ENCODE measurements around the gene NADSYN1.
"Not testable (repeated sequence)": the region's sequence is repeated elsewhere in the genome, so short reads cannot be mapped to it uniquely, and the experiment has no call there.

The NADSYN1 gene

DNA sequence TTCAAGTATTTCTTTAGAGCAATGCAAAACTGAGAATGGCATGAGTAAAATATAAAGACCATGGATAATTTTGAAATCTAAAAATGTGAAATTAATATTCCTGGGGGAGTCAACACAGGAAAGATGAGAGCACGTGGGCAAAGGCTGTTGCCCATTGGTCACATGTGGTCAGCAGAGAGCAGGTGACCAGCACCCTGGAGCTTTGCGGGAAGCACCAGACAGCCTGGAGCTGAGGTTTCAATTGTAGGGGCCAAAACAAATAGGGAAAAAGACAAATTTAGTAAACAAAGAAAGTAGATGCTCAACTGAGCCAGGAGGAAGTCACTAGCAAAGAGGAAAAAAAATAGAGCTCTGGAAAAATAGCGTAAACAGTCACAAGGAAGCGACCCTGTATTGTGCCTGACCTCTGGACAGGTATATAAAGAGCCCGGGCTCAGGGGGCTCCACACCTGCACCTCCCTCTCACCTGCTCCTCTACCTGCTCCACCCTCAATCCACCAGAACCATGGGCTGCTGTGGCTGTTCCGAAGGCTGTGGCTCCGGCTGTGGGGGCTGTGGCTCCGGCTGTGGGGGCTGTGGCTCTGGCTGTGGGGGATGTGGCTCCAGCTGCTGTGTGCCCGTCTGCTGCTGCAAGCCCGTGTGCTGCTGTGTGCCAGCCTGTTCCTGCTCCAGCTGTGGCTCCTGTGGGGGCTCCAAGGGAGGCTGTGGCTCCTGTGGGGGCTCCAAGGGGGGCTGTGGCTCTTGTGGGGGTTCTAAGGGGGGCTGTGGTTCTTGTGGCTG lies 74.0 kb downstream of the NADSYN1 start, which contains the start of gene KRTAP5-7:
Gene KRTAP5-7 (plus strand): TSS at position 472 of the 780 bp plus-strand sequence. CDS start 34 bp downstream, at position 506.
- not testable (repeated sequence) for DNase-seq (ENCODE audit: low spot score)

DNA sequence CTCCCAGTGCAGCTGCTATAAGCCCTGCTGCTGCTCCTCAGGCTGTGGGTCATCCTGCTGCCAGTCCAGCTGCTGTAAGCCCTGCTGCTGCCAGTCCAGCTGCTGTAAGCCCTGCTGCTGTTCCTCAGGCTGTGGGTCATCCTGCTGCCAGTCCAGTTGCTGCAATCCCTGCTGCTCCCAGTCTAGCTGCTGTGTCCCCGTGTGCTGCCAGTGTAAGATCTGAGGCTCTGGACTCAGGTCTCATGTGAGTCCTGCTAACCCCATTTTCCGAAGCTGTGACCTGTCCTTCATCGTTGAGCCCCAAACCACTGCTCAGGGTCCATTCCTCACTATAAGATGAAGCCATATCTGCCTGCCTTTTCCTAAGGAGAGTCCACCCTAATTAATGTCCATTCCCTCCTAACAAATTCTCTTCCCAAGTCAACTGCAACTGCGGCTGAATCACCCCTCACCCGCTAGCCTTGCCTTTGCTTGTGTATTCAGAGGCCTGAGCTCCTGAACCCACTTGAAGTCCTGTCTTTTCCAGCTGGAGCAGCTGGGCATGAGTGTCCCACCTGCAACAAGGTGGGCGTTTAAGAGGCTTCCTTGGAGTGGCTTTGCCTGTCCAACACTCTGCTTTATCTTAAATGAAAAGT lies 74.7 kb downstream of the NADSYN1 start:
- no peak for DNase-seq (ENCODE audit: low spot score)

GRCh38 chr11:71530602-71531001 lies 77.6 kb downstream of the NADSYN1 start:
- no peak for DNase-seq (ENCODE audit: low spot score)

GRCh38 chr11:71532036-71532610 lies 79.1 kb downstream of the NADSYN1 start:
- no peak for DNase-seq (ENCODE audit: low spot score)

DNA sequence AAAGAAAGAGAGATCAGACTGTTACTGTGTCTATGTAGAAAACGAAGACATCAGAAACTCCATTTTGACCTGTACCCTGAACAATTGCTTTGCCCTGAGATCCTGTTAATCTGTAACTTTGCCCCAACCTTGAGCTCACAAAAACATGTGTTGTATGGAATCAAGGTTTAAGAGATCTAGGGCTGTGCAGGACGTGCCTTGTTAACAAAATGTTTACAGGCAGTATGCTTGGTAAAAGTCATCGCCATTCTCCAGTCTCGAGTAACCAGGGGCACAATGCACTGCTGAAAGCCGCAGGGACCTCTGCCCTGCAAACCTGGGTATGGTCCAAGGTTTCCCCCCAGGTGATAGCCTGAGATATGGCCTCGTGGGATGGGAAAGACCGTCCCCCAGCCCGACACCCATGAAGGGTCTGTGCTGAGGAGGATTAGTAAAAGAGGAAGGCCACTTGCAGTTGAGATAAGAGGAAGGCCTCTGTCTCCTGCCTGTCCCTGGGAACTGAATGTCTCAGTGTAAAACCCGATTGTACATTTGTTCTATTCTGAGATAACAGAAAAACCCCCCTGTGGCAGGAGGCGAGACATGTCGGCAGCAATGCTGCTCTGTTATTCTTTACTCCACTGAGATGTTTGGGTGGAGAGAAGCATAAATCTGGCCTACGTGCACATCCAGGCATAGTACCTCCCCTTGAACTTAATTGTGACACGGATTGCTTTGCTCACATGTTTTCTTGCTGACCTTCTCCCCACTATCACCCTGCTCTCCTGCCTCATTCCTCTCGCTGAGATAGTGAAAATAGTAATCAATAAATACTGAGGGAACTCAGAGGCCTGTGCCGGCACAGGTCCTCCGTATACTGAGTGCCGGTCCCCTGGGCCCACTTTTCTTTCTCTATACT lies 82.0 kb downstream of the NADSYN1 start:
- DNase-seq (ENCODE audit: low spot score): not testable (repeated sequence)

DNA sequence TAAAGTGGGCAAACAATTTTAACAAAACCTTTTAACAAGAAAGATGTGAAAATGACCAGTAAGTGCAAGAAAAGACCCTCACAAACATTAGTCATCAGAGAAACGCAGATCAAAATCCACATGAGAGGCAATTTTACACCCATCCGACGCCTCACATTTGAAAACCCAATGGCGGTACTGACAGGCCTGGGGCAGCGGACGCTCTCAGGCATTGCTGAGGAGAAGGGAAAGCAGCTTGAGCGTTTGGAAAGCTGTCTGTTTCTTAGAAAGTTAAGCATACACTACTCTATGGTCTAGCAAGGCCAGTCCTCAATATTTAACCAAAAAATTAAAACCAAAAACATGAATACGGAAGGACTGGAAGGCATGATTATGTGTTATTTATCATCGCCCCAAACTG lies 82.8 kb downstream of the NADSYN1 start:
- no peak for DNase-seq (ENCODE audit: low spot score)

DNA sequence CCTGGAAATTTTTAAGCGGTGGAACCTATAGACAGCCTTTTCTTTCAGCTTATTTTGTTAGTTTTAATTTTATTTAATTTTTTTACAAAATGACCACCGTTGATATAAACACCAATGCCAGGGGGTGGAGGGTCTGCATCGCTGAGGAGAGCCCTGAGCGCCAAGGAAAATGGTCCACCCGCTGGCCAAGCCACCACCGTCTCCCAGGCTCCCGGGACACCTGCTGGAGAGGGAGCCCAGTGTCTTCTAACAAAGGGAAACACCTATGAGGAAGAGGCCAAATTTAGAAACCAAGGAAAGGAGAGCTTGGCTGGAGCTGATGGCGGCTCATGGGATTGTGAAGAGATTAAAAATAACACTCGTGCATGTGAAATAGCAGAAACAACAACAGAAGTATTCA lies 84.5 kb downstream of the NADSYN1 start:
- no peak for DNase-seq (ENCODE audit: low spot score)

DNA sequence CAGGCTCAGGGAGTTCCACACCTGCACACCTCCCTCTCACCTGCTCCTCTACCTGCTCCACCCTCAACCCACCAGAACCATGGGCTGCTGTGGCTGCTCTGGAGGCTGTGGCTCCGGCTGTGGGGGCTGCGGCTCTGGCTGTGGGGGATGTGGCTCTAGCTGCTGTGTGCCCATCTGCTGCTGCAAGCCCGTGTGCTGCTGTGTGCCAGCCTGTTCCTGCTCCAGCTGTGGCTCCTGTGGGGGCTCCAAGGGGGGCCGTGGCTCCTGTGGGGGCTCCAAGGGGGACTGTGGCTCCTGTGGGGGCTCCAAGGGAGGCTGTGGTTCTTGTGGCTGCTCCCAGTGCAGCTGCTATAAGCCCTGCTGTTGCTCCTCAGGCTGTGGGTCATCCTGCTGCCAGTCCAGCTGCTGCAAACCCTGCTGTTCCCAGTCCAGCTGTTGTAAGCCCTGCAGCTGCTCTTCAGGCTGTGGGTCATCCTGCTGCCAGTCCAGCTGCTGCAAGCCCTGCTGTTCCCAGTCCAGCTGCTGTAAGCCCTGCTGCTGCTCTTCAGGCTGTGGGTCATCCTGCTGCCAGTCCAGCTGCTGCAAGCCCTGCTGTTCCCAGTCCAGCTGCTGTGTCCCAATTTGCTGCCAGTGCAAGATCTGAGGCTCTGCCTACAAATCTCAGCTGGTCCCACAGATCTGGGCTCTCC lies 85.1 kb downstream of the NADSYN1 start, which contains the start of gene KRTAP5-8:
Gene KRTAP5-8 (plus strand): TSS at position 49 of the 689 bp plus-strand sequence. CDS start 31 bp downstream, at position 80.
- not testable (repeated sequence) for DNase-seq (ENCODE audit: low spot score)

DNA sequence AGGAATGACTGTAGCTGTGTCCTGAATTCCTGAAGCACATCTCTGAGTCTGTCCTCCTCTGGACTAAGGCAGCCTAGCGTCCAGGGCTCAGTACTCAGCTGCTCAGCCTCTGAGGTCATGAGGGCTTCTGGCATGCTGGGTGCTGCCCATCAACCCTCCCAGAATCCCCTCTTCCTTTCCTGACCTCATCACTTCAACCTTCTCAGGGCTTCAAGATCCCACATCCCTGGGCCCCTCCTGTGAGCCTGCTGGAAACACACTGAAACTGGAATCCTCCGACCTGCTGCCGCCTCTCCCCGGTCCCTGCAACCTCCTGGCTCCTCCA lies 85.6 kb downstream of the NADSYN1 start:
- no peak for DNase-seq (ENCODE audit: low spot score)

DNA sequence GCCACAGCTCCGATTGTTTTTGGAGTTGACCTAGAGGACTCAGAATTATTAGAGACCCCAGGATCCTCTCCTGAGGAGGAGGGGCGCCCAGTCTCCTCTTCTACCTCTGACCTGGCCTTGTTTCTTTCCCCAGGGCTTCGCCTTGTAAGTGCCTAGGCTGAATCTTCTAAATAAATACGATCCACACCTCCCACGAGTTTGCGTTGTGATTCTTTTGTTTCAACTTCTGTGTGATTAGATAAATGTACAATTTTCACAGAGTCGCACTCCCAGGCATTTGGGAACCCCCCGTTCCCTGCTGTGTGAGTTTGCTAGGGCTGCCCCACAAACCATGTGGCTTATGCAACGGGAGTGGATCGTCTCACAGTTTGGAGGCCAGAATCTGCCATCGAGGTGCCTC lies 86.0 kb downstream of the NADSYN1 start:
- DNase-seq (ENCODE audit: low spot score): no peak

- DNase-seq (ENCODE audit: low spot score): not testable (repeated sequence)
Observed at GRCh38 chr11:71539971-71540370, 87.0 kb downstream of the NADSYN1 start.

GRCh38 chr11:71540521-71541304 lies 87.7 kb downstream of the NADSYN1 start:
- not testable (repeated sequence) for DNase-seq (ENCODE audit: low spot score)

DNA sequence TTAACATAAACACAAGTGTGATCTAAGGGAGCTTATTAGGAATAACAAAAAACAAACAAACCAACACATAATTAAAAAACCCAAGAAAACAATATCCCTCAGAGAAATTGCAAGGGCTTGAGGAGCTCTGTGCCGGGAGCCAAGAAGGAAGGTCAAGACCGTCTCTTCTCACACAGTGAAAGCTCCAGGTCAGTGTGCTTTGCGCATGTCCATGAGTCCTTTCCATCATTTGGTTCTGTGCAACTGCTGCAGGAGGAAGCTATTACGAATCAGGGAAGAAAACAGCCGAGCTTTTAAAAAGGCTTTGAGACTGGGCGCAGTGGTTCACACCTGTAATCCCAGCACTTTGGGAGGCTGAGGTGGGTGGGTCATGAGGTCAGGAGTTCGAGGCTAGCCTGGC lies 89.4 kb downstream of the NADSYN1 start:
- DNase-seq (ENCODE audit: low spot score): no peak

DNA sequence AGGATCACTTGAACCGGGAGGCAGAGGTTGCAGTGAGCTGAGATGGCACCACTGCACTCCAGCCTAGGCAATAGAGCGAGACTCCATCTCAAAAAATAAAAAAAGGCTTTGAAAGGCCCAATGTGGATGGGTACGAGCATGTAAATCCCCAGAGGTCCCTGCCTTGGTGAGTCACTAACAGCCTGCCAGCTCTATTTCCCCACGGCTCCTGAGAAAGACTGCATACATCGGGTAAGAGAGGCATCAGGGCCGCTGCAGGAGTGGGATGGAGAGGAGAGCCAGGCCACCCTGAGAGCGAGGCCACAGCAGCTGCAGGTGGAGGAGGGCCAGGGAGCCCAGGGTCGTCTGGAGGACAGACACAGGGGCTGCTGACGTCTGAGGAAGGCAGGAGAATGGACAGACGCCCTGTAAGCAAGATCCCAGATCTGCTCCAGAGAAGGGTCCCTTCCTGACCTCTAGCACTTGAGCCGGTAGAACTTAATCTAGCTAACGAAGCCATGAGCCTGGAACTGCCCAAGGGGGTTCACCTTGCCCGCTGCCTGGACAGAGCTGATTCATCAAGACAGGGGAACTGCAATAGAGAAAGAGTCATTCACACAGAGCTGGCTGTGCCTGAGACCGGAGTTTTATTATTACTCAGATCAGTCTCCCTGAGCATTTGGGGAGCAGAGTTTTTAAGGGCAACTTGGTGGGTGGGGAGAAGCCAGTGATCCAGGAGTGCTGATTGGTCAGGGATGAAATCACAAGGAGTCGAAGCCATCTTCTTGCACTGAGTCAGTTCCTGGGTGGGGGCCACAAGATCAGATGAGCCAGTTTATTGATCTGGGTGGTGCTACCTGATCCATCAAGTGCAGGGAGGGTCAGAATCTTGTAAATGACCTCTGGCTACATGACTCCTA lies 90.1 kb downstream of the NADSYN1 start:
- no peak for DNase-seq (ENCODE audit: low spot score)

GRCh38 chr11:71543866-71544265 lies 90.9 kb downstream of the NADSYN1 start:
- DNase-seq (ENCODE audit: low spot score): no peak

GRCh38 chr11:71544525-71545214 lies 91.7 kb downstream of the NADSYN1 start:
- DNase-seq (ENCODE audit: low spot score): no peak

GRCh38 chr11:71545405-71545966 lies 92.5 kb downstream of the NADSYN1 start:
- no peak for DNase-seq (ENCODE audit: low spot score)

GRCh38 chr11:71548120-71548519 lies 95.1 kb downstream of the NADSYN1 start, which contains the start of gene KRTAP5-9:
Gene KRTAP5-9 (plus strand): TSS chr11:71548420. CDS start chr11:71548658, 238 bp downstream.
- DNase-seq (ENCODE audit: low spot score): no peak

Data from RKO (cell line).